HEK293 (cell line): ENCODE measurements around the gene AGFG1.

ENCODE experiments used
- CTCF ChIA-PET: fragments of 350-600 bp; formaldehyde crosslinking; extraction: SDS; loops from one replicate; lab custom pipeline; 2021; ENCODE audit warnings: antibody characterized with exemption; lab: Yijun Ruan, JAX
- POLR2A ChIA-PET: fragments of 300-600 bp; formaldehyde crosslinking; extraction: SDS; loops from one replicate; lab custom pipeline; 2020; ENCODE audit warnings: antibody characterized with exemption, inconsistent platforms; lab: Yijun Ruan, JAX
- H3K27ac ChIP-seq: fragments of 200-500 bp; sonication (Bioruptor generic); 2 replicates; pipeline ENCODE4 v1.5.1; 2014; ENCODE audit warnings: low read depth, low read length, control low read depth, inconsistent platforms; ENCODE audit errors: extremely low read depth
- H3K36me3 ChIP-seq, 2 experiments: fragments of 200-500 bp in 1 of 2; sonication (Bioruptor generic) in 1 of 2; 1 replicate in 1 of 2; 2 replicates in 1 of 2; pipeline ENCODE4 v1.5.1; 2014 to 2017; ENCODE audit warnings: inconsistent platforms in 2 of 2, low read length in 2 of 2; ENCODE audit not compliant: control insufficient read depth in 2 of 2, insufficient read depth in 1 of 2
- H3K4me1 ChIP-seq: fragments of 200-500 bp; sonication (Bioruptor generic); 2 replicates; pipeline ENCODE4 v1.5.1; 2014; ENCODE audit warnings: mild to moderate bottlenecking, low read length, inconsistent platforms; ENCODE audit not compliant: control insufficient read depth, insufficient read depth
- H3K4me3 ChIP-seq: 2 replicates; pipeline ENCODE4 v1.5.1; 2011; ENCODE audit warnings: low read depth, mild to moderate bottlenecking, control low read depth, low read length, moderate library complexity
- H3K9me3 ChIP-seq: fragments of 200-500 bp; sonication (Bioruptor generic); 2 replicates; pipeline ENCODE4 v1.5.1; 2014; ENCODE audit warnings: low read depth, low read length, inconsistent platforms; ENCODE audit not compliant: control insufficient read depth, insufficient read depth
- HOXA7 ChIP-seq: sonication (generic); formaldehyde crosslinking; IDR thresholded peaks from 2 replicates; pipeline ENCODE4 v1.8.1; 2022; ENCODE audit warnings: missing genetic modification reagents, borderline replicate concordance
- IKZF3 ChIP-seq: fragments of 450-650 bp; IDR thresholded peaks from 2 replicates; pipeline ENCODE4 v1.5.0; 2018; ENCODE audit warnings: missing biosample characterization, mild to moderate bottlenecking, missing genetic modification characterization, moderate library complexity
- KLF1 ChIP-seq: fragments of 450-650 bp; formaldehyde crosslinking; IDR thresholded peaks from 2 replicates; pipeline ENCODE4 v1.5.1; 2016; ENCODE audit warnings: missing biosample characterization, missing genetic modification characterization
- KLF17 ChIP-seq: fragments of 450-650 bp; formaldehyde crosslinking; IDR thresholded peaks from 2 replicates; pipeline ENCODE4 v1.5.1; 2016; ENCODE audit warnings: missing biosample characterization, missing genetic modification characterization
- PRDM1 ChIP-seq: fragments of 450-650 bp; formaldehyde crosslinking; IDR thresholded peaks from 2 replicates; pipeline ENCODE4; 2016; ENCODE audit warnings: missing biosample characterization, missing genetic modification characterization
- PRDM10 ChIP-seq: fragments of 450-650 bp; formaldehyde crosslinking; IDR thresholded peaks from 2 replicates; pipeline ENCODE4 v1.5.1; 2016; ENCODE audit warnings: missing biosample characterization, missing genetic modification characterization
- TRIM28 ChIP-seq: IDR thresholded peaks from 2 replicates; pipeline ENCODE4 v1.6.1; 2011; ENCODE audit warnings: low read length, control low read depth, borderline replicate concordance
- ZBTB48 ChIP-seq: fragments of 450-650 bp; formaldehyde crosslinking; IDR thresholded peaks from 2 replicates; pipeline ENCODE4 v1.5.1; 2016; ENCODE audit warnings: missing biosample characterization, missing genetic modification characterization
- ZNF121 ChIP-seq: fragments of 450-650 bp; formaldehyde crosslinking; IDR thresholded peaks from 2 replicates; pipeline ENCODE4 v1.5.1; 2016; ENCODE audit warnings: missing biosample characterization, missing genetic modification characterization
- ZNF140 ChIP-seq: fragments of 450-650 bp; formaldehyde crosslinking; IDR thresholded peaks from 2 replicates; pipeline ENCODE4 v1.5.1; 2016; ENCODE audit warnings: missing biosample characterization, missing genetic modification characterization
- ZNF157 ChIP-seq: fragments of 450-650 bp; formaldehyde crosslinking; IDR thresholded peaks from 2 replicates; pipeline ENCODE4 v1.5.1; 2016; ENCODE audit warnings: missing biosample characterization, missing genetic modification characterization
- ZNF174 ChIP-seq: fragments of 450-650 bp; formaldehyde crosslinking; IDR thresholded peaks from 2 replicates; pipeline ENCODE4 v1.5.0; 2017; ENCODE audit warnings: missing biosample characterization, mild to moderate bottlenecking, missing genetic modification characterization
- ZNF24 ChIP-seq: fragments of 450-650 bp; formaldehyde crosslinking; IDR thresholded peaks from 2 replicates; pipeline ENCODE4 v1.5.1; 2016; ENCODE audit warnings: missing biosample characterization, missing genetic modification characterization
- ZNF311 ChIP-seq: fragments of 450-650 bp; formaldehyde crosslinking; IDR thresholded peaks from 2 replicates; pipeline ENCODE4 v1.5.1; 2017; ENCODE audit warnings: missing biosample characterization, missing genetic modification characterization, borderline replicate concordance
- ZNF324 ChIP-seq: fragments of 450-650 bp; formaldehyde crosslinking; IDR thresholded peaks from 2 replicates; pipeline ENCODE4 v1.5.1; 2016; ENCODE audit warnings: missing biosample characterization, missing genetic modification characterization
- ZNF335 ChIP-seq: fragments of 450-650 bp; formaldehyde crosslinking; conservative IDR thresholded peaks from 2 replicates; pipeline ENCODE4 v1.5.1; 2016; ENCODE audit warnings: missing biosample characterization, missing genetic modification characterization
- ZNF341 ChIP-seq: fragments of 450-650 bp; formaldehyde crosslinking; IDR thresholded peaks from 2 replicates; pipeline ENCODE4; 2016; ENCODE audit warnings: low read depth, missing biosample characterization, missing genetic modification characterization
- ZNF350 ChIP-seq: fragments of 450-650 bp; formaldehyde crosslinking; IDR thresholded peaks from 2 replicates; pipeline ENCODE4 v1.5.0; 2017; ENCODE audit warnings: missing biosample characterization, mild to moderate bottlenecking, missing genetic modification characterization
- ZNF404 ChIP-seq: fragments of 450-650 bp; formaldehyde crosslinking; IDR thresholded peaks from 2 replicates; pipeline ENCODE4 v1.5.1; 2017; ENCODE audit warnings: missing biosample characterization, missing genetic modification characterization
- ZNF423 ChIP-seq: fragments of 450-650 bp; formaldehyde crosslinking; IDR thresholded peaks from 2 replicates; pipeline ENCODE4 v1.5.1; 2016; ENCODE audit warnings: missing biosample characterization, missing genetic modification characterization
- ZNF488 ChIP-seq: fragments of 450-650 bp; formaldehyde crosslinking; IDR thresholded peaks from 2 replicates; pipeline ENCODE4 v1.5.1; 2016; ENCODE audit warnings: missing biosample characterization, missing genetic modification characterization
- ZNF777 ChIP-seq: fragments of 450-650 bp; formaldehyde crosslinking; IDR thresholded peaks from 2 replicates; pipeline ENCODE4 v1.5.1; 2017; ENCODE audit warnings: missing biosample characterization, missing genetic modification characterization, borderline replicate concordance
- ZXDB ChIP-seq: fragments of 450-650 bp; formaldehyde crosslinking; IDR thresholded peaks from 2 replicates; pipeline ENCODE4 v1.5.1; 2016; ENCODE audit warnings: missing biosample characterization, missing genetic modification characterization
- TF ChIP-seq, protein P1 (sequence below): fragments of 450-650 bp; formaldehyde crosslinking; optimal IDR thresholded peaks from 2 replicates; pipeline ENCODE3; 2016; ENCODE audit warnings: missing biosample characterization, mild to moderate bottlenecking, missing genetic modification characterization
- TF ChIP-seq, protein P2 (sequence below): fragments of 450-650 bp; formaldehyde crosslinking; IDR thresholded peaks from 2 replicates; pipeline ENCODE4 v1.5.1; 2016; ENCODE audit warnings: missing biosample characterization, missing genetic modification characterization
- TF ChIP-seq, protein P3 (sequence below): fragments of 450-650 bp; formaldehyde crosslinking; IDR thresholded peaks from 2 replicates; pipeline ENCODE4 v1.5.1; 2016; ENCODE audit warnings: missing biosample characterization, missing genetic modification characterization

AGFG1 gene

DNA sequence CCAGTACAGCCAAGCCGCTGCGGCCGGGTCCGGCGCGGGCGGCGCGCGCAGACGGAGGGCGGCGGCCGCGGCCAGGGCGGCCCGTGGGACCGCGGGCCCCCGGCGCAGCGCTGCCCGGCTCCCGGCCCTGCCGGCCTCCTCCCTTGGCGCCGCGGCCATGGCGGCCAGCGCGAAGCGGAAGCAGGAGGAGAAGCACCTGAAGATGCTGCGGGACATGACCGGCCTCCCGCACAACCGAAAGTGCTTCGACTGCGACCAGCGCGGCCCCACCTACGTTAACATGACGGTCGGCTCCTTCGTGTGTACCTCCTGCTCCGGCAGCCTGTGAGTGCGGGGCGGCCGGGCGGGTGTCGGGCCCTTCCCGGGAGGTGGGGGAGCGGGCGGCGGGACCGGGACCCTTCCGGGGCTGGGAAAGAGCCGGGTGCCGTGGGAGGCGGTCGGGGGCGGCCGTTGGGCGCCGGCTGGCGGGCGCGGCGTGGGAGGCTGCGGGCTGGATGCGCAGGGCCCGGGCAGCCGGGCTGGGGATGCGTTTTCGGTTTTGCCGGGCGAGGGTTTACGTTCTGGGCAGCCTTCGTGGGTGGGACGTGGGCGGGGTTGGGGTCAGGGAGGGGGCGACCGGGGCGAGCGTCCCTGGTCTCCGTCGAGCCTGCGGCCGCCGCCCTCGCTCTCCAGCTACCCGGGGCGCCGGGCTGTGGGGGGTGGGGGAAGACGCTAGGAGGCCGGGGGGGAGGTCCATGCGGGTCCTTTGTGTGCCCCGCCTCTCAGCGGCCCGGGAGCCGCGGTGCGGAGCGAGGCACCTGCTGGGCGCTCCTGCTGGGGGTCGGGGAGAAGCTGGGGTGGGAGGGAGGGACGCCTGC is 537 bp downstream of the AGFG1 start (continued):
- TF ChIP-seq, protein P1, sequence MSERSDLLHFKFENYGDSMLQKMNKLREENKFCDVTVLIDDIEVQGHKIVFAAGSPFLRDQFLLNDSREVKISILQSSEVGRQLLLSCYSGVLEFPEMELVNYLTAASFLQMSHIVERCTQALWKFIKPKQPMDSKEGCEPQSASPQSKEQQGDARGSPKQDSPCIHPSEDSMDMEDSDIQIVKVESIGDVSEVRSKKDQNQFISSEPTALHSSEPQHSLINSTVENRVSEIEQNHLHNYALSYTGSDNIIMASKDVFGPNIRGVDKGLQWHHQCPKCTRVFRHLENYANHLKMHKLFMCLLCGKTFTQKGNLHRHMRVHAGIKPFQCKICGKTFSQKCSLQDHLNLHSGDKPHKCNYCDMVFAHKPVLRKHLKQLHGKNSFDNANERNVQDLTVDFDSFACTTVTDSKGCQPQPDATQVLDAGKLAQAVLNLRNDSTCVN (tag by site-specific recombination): peak; percentile 34
- TF ChIP-seq TRIM28 (no peak), ZNF121 (tag by site-specific recombination) (no peak), ZNF404 (tag by site-specific recombination) (no peak), ZNF423 (no peak), ZNF350 (tag by site-specific recombination) (no peak), ZNF324 (tag by site-specific recombination) (no peak), ZNF24 (tag by site-specific recombination) (no peak), ZNF341 (tag by site-specific recombination) (no peak), ZNF335 (tag by site-specific recombination) (no peak; the same call in 1 of the 2 replicates), PRDM10 (no peak), ZNF777 (tag by site-specific recombination) (no peak), HOXA7 (CRISPR knock-in tag) (no peak), ZXDB (tag by site-specific recombination) (no peak), ZBTB48 (tag by site-specific recombination) (no peak)
- TF ChIP-seq, protein P2, sequence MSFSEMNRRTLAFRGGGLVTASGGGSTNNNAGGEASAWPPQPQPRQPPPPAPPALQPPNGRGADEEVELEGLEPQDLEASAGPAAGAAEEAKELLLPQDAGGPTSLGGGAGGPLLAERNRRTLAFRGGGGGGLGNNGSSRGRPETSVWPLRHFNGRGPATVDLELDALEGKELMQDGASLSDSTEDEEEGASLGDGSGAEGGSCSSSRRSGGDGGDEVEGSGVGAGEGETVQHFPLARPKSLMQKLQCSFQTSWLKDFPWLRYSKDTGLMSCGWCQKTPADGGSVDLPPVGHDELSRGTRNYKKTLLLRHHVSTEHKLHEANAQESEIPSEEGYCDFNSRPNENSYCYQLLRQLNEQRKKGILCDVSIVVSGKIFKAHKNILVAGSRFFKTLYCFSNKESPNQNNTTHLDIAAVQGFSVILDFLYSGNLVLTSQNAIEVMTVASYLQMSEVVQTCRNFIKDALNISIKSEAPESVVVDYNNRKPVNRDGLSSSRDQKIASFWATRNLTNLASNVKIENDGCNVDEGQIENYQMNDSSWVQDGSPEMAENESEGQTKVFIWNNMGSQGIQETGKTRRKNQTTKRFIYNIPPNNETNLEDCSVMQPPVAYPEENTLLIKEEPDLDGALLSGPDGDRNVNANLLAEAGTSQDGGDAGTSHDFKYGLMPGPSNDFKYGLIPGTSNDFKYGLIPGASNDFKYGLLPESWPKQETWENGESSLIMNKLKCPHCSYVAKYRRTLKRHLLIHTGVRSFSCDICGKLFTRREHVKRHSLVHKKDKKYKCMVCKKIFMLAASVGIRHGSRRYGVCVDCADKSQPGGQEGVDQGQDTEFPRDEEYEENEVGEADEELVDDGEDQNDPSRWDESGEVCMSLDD: no peak
- TF ChIP-seq, protein P3, sequence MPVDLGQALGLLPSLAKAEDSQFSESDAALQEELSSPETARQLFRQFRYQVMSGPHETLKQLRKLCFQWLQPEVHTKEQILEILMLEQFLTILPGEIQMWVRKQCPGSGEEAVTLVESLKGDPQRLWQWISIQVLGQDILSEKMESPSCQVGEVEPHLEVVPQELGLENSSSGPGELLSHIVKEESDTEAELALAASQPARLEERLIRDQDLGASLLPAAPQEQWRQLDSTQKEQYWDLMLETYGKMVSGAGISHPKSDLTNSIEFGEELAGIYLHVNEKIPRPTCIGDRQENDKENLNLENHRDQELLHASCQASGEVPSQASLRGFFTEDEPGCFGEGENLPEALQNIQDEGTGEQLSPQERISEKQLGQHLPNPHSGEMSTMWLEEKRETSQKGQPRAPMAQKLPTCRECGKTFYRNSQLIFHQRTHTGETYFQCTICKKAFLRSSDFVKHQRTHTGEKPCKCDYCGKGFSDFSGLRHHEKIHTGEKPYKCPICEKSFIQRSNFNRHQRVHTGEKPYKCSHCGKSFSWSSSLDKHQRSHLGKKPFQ (tag by site-specific recombination): no peak

GRCh38 chr2:227473122-227473461 is 1.1 kb downstream of the AGFG1 start:
- no peaks in the 10 kb centered on the region for H3K9me3 ChIP-seq
- POLR2A ChIA-PET: interaction anchor here (1.2 kb wide), 1 partner anchor 67 kb away, joined by 7 read pairs; no protein-coding TSS in a partner anchor
- H3K4me1 ChIP-seq: peaks cover 10% of the 10 kb centered on the region
- CTCF ChIA-PET: interaction anchor here (0.6 to 1.7 kb wide), 9 partner anchors 9 to 1208 kb away, joined by 3 to 4 read pairs (median 3); no protein-coding TSS in a partner anchor
- no peaks in the 10 kb centered on the region for H3K36me3 ChIP-seq
- peak overlapping the region; percentile 90 for H3K4me3 ChIP-seq
- peak overlapping the region; percentile 40; the same call in 1 of the 2 replicates for H3K27ac ChIP-seq
- TF ChIP-seq IKZF3 (tag by site-specific recombination) (peak; percentile 41; the same call in 1 of the 2 replicates), KLF17 (tag by site-specific recombination) (0 out of 2 replicates have a peak, but pooled peaks have one; percentile 44), PRDM1 (peak; percentile 78), ZNF140 (tag by site-specific recombination) (no peak), ZNF311 (tag by site-specific recombination) (no peak), ZNF174 (no peak), KLF1 (tag by site-specific recombination) (no peak), ZNF350 (tag by site-specific recombination) (no peak), ZNF157 (tag by site-specific recombination) (no peak), ZNF488 (tag by site-specific recombination) (no peak)
